Inflammatory macrophage treated with lipopolysaccharide for 4 hours (primary cell): ENCODE measurements around the gene PHLDB3.

ENCODE experiments used
- DNase-seq: peaks from one replicate; pipeline ENCODE4 v3.0.0-alpha.2; 2020

The PHLDB3 gene

GRCh38 chr19:43496960-43497359 lies 7.6 kb downstream of the PHLDB3 start:
- no peak for DNase-seq

GRCh38 chr19:43495082-43495481 lies 9.5 kb downstream of the PHLDB3 start:
- DNase-seq: no peak

- DNase-seq: no peak
Observed at GRCh38 chr19:43490759-43491158, 13.8 kb downstream of the PHLDB3 start.

GRCh38 chr19:43489979-43490599 lies 14.5 kb downstream of the PHLDB3 start:
- no peak for DNase-seq

GRCh38 chr19:43489310-43489709 lies 15.2 kb downstream of the PHLDB3 start:
- peak; percentile 65 for DNase-seq

- DNase-seq: no peak
Observed at GRCh38 chr19:43488179-43488578, 16.4 kb downstream of the PHLDB3 start.

- DNase-seq: no peak
Observed at GRCh38 chr19:43486412-43486811, 18.1 kb downstream of the PHLDB3 start.

- peak; percentile 43 for DNase-seq
Observed at GRCh38 chr19:43485951-43486350, 18.6 kb downstream of the PHLDB3 start.

GRCh38 chr19:43483281-43483680 lies 21.3 kb downstream of the PHLDB3 start:
- DNase-seq: no peak

GRCh38 chr19:43482193-43482592 lies 22.4 kb downstream of the PHLDB3 start:
- DNase-seq: no peak

- DNase-seq: no peak
Observed at GRCh38 chr19:43481701-43482100, 22.8 kb downstream of the PHLDB3 start.

GRCh38 chr19:43480574-43480973 lies 24.0 kb downstream of the PHLDB3 start:
- DNase-seq: no peak

GRCh38 chr19:43479961-43480561 lies 24.5 kb downstream of the PHLDB3 start:
- DNase-seq: no peak

- no peak for DNase-seq
Observed at GRCh38 chr19:43479226-43479625, 25.3 kb downstream of the PHLDB3 start.

GRCh38 chr19:43478323-43478722 lies 26.2 kb downstream of the PHLDB3 start:
- DNase-seq: no peak

- no peak for DNase-seq
Observed at GRCh38 chr19:43476606-43477005, 27.9 kb downstream of the PHLDB3 start.

- DNase-seq: peak; percentile 94
Observed at GRCh38 chr19:43474986-43475705, 29.4 kb downstream of the PHLDB3 start.

- DNase-seq: no peak
Observed at GRCh38 chr19:43474487-43474886, 30.1 kb downstream of the PHLDB3 start.

GRCh38 chr19:43471091-43471490 lies 33.5 kb downstream of the PHLDB3 start:
- no peak for DNase-seq

GRCh38 chr19:43470288-43470687 lies 34.3 kb downstream of the PHLDB3 start:
- DNase-seq: no peak

- DNase-seq: peak; percentile 27
Observed at GRCh38 chr19:43469160-43469480, 35.4 kb downstream of the PHLDB3 start.

- DNase-seq: no peak
Observed at GRCh38 chr19:43468354-43469159, 36.0 kb downstream of the PHLDB3 start.

GRCh38 chr19:43467730-43468129 lies 36.8 kb downstream of the PHLDB3 start:
- peak; percentile 57 for DNase-seq

- no peak for DNase-seq
Observed at GRCh38 chr19:43467276-43467675, 37.3 kb downstream of the PHLDB3 start.
